HepG2 (cell line): ENCODE results near the gene TMEM129. TPM values are rescaled to one million over a fixed set of nuclear protein-coding genes. Genes with fewer than 3 reads are reported as not detected.

Experiments used
- BORCS8-MEF2B ChIP-seq: sonication (generic); formaldehyde crosslinking; IDR thresholded peaks from 2 replicates; pipeline ENCODE4 v1.8.0; 2022; ENCODE audit warnings: mild to moderate bottlenecking, missing genetic modification reagents
- CEBPG ChIP-seq: IDR thresholded peaks from 2 replicates; pipeline ENCODE4 v1.6.1; 2016
- EHMT2 ChIP-seq: fragments of 200-600 bp; sonication (generic); IDR thresholded peaks from 2 replicates; pipeline ENCODE4 v1.7.0; 2017; ENCODE audit warnings: antibody characterized with exemption, low read depth, low read length, borderline replicate concordance
- FOXK2 ChIP-seq: fragments of 450-650 bp; IDR thresholded peaks from 2 replicates; pipeline ENCODE4 v1.6.1; 2016
- HOXA9 ChIP-seq: sonication (generic); formaldehyde crosslinking; IDR thresholded peaks from 2 replicates; pipeline ENCODE4 v1.8.1; 2022; ENCODE audit warnings: missing genetic modification reagents, mild to moderate bottlenecking, moderate library complexity, borderline replicate concordance
- KDM2A ChIP-seq: sonication (generic); formaldehyde crosslinking; IDR thresholded peaks from 2 replicates; pipeline ENCODE4 v1.4.0; 2020; ENCODE audit warnings: low read depth, missing genetic modification reagents, borderline replicate concordance
- MIER3 ChIP-seq: IDR thresholded peaks from 2 replicates; pipeline ENCODE4 v1.6.1; 2016; ENCODE audit warnings: missing compliant biosample characterization, borderline replicate concordance
- MLX ChIP-seq: IDR thresholded peaks from 2 replicates; pipeline ENCODE4 v1.6.1; 2016
- PAF1 ChIP-seq: IDR thresholded peaks from 2 replicates; pipeline ENCODE4 v1.6.1; 2016; ENCODE audit warnings: missing genetic modification reagents, missing compliant biosample characterization
- REL ChIP-seq: sonication (generic); formaldehyde crosslinking; conservative IDR thresholded peaks from 2 replicates; pipeline ENCODE4 v1.8.0; 2022; ENCODE audit warnings: mild to moderate bottlenecking, missing genetic modification reagents, moderate library complexity
- TARDBP ChIP-seq: sonication (generic); formaldehyde crosslinking; IDR thresholded peaks from 2 replicates; pipeline ENCODE4 v1.8.0; 2022; ENCODE audit warnings: mild to moderate bottlenecking, missing genetic modification reagents
- ZBTB20 ChIP-seq: sonication (generic); formaldehyde crosslinking; IDR thresholded peaks from 2 replicates; pipeline ENCODE4 v1.8.1; 2023; ENCODE audit warnings: missing genetic modification reagents, low read depth, mild to moderate bottlenecking, borderline replicate concordance
- ZBTB40 ChIP-seq, 2 experiments: fragments of 450-650 bp in 1 of 2; sonication (generic) in 1 of 2; formaldehyde crosslinking in 1 of 2; IDR thresholded peaks; 2 replicates each; pipeline versions ENCODE4 v1.6.1 to v1.8.0; 2016 to 2022; ENCODE audit warnings: antibody characterized with exemption in 1 of 2, mild to moderate bottlenecking in 1 of 2, missing genetic modification reagents in 1 of 2
- ZC3H13 ChIP-seq: sonication (generic); formaldehyde crosslinking; IDR thresholded peaks from 2 replicates; pipeline ENCODE4 v1.8.1; 2023; ENCODE audit warnings: mild to moderate bottlenecking, missing genetic modification reagents, moderate library complexity
- ZFP82 ChIP-seq: sonication (generic); formaldehyde crosslinking; IDR thresholded peaks from 2 replicates; pipeline ENCODE4 v1.5.1; 2020; ENCODE audit warnings: mild to moderate bottlenecking, missing genetic modification reagents, borderline replicate concordance
- ZNF224 ChIP-seq: sonication (generic); formaldehyde crosslinking; IDR thresholded peaks from 2 replicates; pipeline ENCODE4 v1.5.0; 2020; ENCODE audit warnings: mild to moderate bottlenecking, missing genetic modification reagents
- ZNF34 ChIP-seq: sonication (generic); formaldehyde crosslinking; IDR thresholded peaks from 2 replicates; pipeline ENCODE4 v1.4.0; 2020; ENCODE audit warnings: mild to moderate bottlenecking, missing genetic modification reagents, borderline replicate concordance
- ZNF550 ChIP-seq: sonication (generic); formaldehyde crosslinking; IDR thresholded peaks from 2 replicates; pipeline ENCODE4 v1.4.0; 2020; ENCODE audit warnings: mild to moderate bottlenecking, missing genetic modification reagents, borderline replicate concordance
- ZSCAN29 ChIP-seq: sonication (generic); formaldehyde crosslinking; conservative IDR thresholded peaks from 2 replicates; pipeline ENCODE4 v1.4.0; 2020; ENCODE audit warnings: mild to moderate bottlenecking, missing genetic modification reagents
- polyA plus RNA-seq, 8 experiments: library from polyadenylated mRNA; depleted of rRNA in 3 of 8; stranded (reverse) in 7 of 8; unstranded in 1 of 8; fragments of >200 nt; fragmentation: Illumina TruSeq in 4 of 8; extraction: Trizol in 4 of 8; gene quantifications; 2 replicates each; pipeline versions ENCODE4 v1.2.1 to v1.2.3, GENCODE V29; 2011 to 2016; ENCODE audit warnings: low read depth in 4 of 8, missing spikeins in 1 of 8, mixed read lengths in 1 of 8; ENCODE audit not compliant: insufficient read depth in 1 of 8
- total RNA-seq, 5 experiments: library from RNA; depleted of rRNA; stranded (reverse); fragments of >200 nt; fragmentation: Illumina TruSeq; extraction: Trizol; gene quantifications; 2 replicates each; pipeline ENCODE4 v1.2.3, GENCODE V29; 2016; ENCODE audit warnings: low read depth in 1 of 5

The TMEM129 gene
- total and polyA plus RNA-seq, 2 of the 13 experiments (the other 11 are each of a cell fraction or from before 2014, with no cell fraction given), result 19.0 to 25.8 TPM

GRCh38 chr4:1720163-1720983 lies 750 bp downstream of the TMEM129 start (continued):
- TF ChIP-seq ZBTB40 (IDR thresholded peaks at IDR 0.05) (no peak), ZBTB40 (CRISPR knock-in tag; IDR thresholded peaks at IDR 0.05) (no peak; the same call in 1 of the 2 replicates), BORCS8-MEF2B (CRISPR knock-in tag) (peak; percentile 17; the same call in 1 of the 2 replicates), KDM2A (CRISPR knock-in tag) (peak; percentile 76), CEBPG (CRISPR knock-in tag) (no peak), REL (no peak), MIER3 (CRISPR knock-in tag) (no peak), MLX (CRISPR knock-in tag) (no peak), ZNF34 (no peak), ZC3H13 (CRISPR knock-in tag) (peak; percentile 98), PAF1 (CRISPR knock-in tag) (no peak), ZNF224 (no peak), ZBTB20 (no peak), HOXA9 (0 out of 2 replicates have a peak, but pooled peaks have one; percentile 86), ZNF550 (0 out of 2 replicates have a peak, but pooled peaks have one; percentile 78), ZFP82 (CRISPR knock-in tag) (no peak), ZSCAN29 (CRISPR knock-in tag) (no peak), FOXK2 (no peak), TARDBP (CRISPR knock-in tag) (no peak), EHMT2 (no peak)
